Neuron (in vitro differentiated cells): ENCODE measurements around the gene HIGD1A.

Source experiments
- H2AFZ ChIP-seq: one replicate; pipeline ENCODE4 v1.6.1; 2013; ENCODE audit warnings: low read depth, mild to moderate bottlenecking, inconsistent platforms, low read length, moderate library complexity
- H3K27me3 ChIP-seq: one replicate; pipeline ENCODE4 v1.6.1; 2013; ENCODE audit warnings: low read length; ENCODE audit not compliant: insufficient read depth
- H3K36me3 ChIP-seq: one replicate; pipeline ENCODE4 v1.6.1; 2013; ENCODE audit warnings: low read length; ENCODE audit not compliant: insufficient read depth
- H3K4me1 ChIP-seq: one replicate; pipeline ENCODE4 v1.6.1; 2013; ENCODE audit warnings: low read length; ENCODE audit not compliant: insufficient read depth
- H3K4me3 ChIP-seq: 2 replicates; pipeline ENCODE4 v1.5.1; 2013; ENCODE audit warnings: mild to moderate bottlenecking, low read length, moderate library complexity
- H3K9me3 ChIP-seq: one replicate; pipeline ENCODE4 v1.6.1; 2013; ENCODE audit warnings: low read length

HIGD1A gene

GRCh38 chr3:42752961-42753360, 51.3 kb downstream of the HIGD1A start:
- no peaks in the 10 kb centered on the region for H3K36me3 ChIP-seq
- H3K27me3 ChIP-seq, result no peaks in the 10 kb centered on the region
- no peak overlapping the region for H3K4me3 ChIP-seq
- H2AFZ ChIP-seq, result no peak overlapping the region
- no peaks in the 10 kb centered on the region for H3K4me1 ChIP-seq
- H3K9me3 ChIP-seq, result no peaks in the 10 kb centered on the region

- H3K4me1 ChIP-seq, result no peaks in the 10 kb centered on the region
- no peak overlapping the region for H2AFZ ChIP-seq
- no peak overlapping the region for H3K4me3 ChIP-seq
- H3K36me3 ChIP-seq, result no peaks in the 10 kb centered on the region
- H3K9me3 ChIP-seq, result no peaks in the 10 kb centered on the region
- H3K27me3 ChIP-seq, result no peaks in the 10 kb centered on the region
These were observed 51.8 kb downstream of the HIGD1A start for GRCh38 chr3:42752441-42752840.

DNA sequence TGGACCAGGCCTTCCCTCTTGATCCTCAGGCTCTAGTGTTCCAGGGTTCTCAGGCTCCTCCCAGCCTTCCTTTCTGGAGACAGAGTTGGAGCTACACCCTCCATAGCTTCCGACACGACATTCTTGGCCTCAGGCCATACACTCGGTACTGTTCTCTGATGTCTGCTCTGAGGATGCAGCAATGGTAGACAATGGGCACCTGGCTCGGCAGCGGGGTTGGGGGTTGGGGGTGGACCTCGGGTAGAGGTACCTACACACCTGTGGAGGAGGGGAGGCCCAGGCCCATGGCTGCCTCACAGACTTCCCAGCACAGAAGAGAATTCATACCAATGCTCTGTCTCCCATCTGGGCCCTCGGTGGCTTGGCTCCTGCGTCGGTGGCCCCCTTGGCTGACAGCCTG, 52.7 kb downstream of the HIGD1A start:
- Histone ChIP-seq H3K4me3 (no peak overlapping the region), H2AFZ (no peak overlapping the region), H3K36me3 (no peaks in the 10 kb centered on the region), H3K4me1 (no peaks in the 10 kb centered on the region), H3K27me3 (no peaks in the 10 kb centered on the region), H3K9me3 (no peaks in the 10 kb centered on the region)

- no peak overlapping the region for H2AFZ ChIP-seq
- H3K36me3 ChIP-seq, result no peaks in the 10 kb centered on the region
- no peaks in the 10 kb centered on the region for H3K4me1 ChIP-seq
- H3K27me3 ChIP-seq, result no peaks in the 10 kb centered on the region
- no peak overlapping the region for H3K4me3 ChIP-seq
- H3K9me3 ChIP-seq, result no peaks in the 10 kb centered on the region
These were observed 53.5 kb downstream of the HIGD1A start for GRCh38 chr3:42750834-42751233.

- Histone ChIP-seq H3K27me3 (no peaks in the 10 kb centered on the region), H3K4me1 (no peaks in the 10 kb centered on the region), H3K9me3 (no peaks in the 10 kb centered on the region), H3K4me3 (no peak overlapping the region), H3K36me3 (no peaks in the 10 kb centered on the region), H2AFZ (no peak overlapping the region)
These were observed 54.5 kb downstream of the HIGD1A start for GRCh38 chr3:42749753-42750231.

- Histone ChIP-seq H3K4me1 (no peaks in the 10 kb centered on the region), H3K27me3 (no peaks in the 10 kb centered on the region), H2AFZ (no peak overlapping the region), H3K36me3 (no peaks in the 10 kb centered on the region), H3K4me3 (no peak overlapping the region), H3K9me3 (no peaks in the 10 kb centered on the region)
These were observed 55.1 kb downstream of the HIGD1A start for GRCh38 chr3:42749025-42749752.

DNA sequence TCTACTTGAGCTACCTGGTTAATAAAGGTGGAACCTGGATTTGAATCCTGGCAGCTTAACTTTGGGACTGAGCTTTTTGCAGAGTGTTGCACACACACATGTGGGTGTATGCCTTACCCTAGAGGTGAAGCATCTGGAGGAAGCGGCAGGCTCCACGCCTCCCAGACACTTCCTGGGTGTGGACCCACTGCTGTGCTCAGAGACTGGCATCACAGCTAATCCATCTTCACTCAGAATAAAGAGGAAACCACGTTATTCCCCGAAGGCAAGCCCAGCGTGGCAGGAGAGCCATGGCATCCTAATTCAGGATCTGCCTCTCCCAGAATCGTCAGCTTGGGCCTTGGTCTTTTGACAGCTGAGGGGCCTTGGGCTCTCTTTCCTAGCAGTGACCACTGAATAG, 56.7 kb downstream of the HIGD1A start:
- Histone ChIP-seq H2AFZ (no peak overlapping the region), H3K27me3 (no peaks in the 10 kb centered on the region), H3K9me3 (no peaks in the 10 kb centered on the region), H3K4me3 (no peak overlapping the region), H3K4me1 (no peaks in the 10 kb centered on the region), H3K36me3 (no peaks in the 10 kb centered on the region)

- no peaks in the 10 kb centered on the region for H3K36me3 ChIP-seq
- no peak overlapping the region for H3K4me3 ChIP-seq
- no peaks in the 10 kb centered on the region for H3K4me1 ChIP-seq
- no peaks in the 10 kb centered on the region for H3K27me3 ChIP-seq
- no peak overlapping the region for H2AFZ ChIP-seq
- H3K9me3 ChIP-seq, result no peaks in the 10 kb centered on the region
These were observed 57.5 kb downstream of the HIGD1A start for GRCh38 chr3:42746455-42747450.

DNA sequence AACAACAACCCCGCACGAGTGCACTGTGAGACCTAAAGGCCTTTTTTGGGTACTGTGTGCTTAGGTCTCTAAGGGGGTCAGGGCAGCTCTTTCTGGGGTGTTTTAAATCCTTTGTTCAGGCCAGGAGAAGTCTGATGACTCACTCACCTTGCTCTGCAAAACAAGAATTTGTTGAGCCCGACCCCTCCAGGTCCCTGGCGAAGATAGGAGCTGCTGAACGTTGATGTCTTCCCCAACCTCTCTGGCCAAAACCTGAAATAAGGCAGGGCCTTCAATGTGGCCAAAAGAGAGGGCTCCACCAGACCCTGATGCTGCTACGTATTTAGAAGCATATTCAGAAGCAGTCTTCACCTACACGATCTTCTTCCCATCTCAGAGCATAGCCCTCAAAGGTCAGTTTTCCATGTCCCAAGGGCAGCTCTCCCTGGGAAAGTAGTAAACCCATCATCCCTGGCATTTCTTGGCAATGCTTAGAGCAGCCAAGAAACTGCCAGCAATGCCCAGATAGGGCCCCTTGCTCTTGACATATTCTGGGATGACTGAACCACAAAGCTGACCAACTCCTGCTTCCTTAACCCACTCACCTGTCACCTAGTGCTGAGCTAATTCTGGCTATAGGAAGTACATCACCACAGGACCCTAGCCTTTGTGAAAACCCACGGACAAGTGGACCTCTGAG, 58.4 kb downstream of the HIGD1A start:
- Histone ChIP-seq H2AFZ (no peak overlapping the region), H3K4me1 (no peaks in the 10 kb centered on the region), H3K4me3 (no peak overlapping the region), H3K9me3 (no peaks in the 10 kb centered on the region), H3K27me3 (no peaks in the 10 kb centered on the region), H3K36me3 (no peaks in the 10 kb centered on the region)

DNA sequence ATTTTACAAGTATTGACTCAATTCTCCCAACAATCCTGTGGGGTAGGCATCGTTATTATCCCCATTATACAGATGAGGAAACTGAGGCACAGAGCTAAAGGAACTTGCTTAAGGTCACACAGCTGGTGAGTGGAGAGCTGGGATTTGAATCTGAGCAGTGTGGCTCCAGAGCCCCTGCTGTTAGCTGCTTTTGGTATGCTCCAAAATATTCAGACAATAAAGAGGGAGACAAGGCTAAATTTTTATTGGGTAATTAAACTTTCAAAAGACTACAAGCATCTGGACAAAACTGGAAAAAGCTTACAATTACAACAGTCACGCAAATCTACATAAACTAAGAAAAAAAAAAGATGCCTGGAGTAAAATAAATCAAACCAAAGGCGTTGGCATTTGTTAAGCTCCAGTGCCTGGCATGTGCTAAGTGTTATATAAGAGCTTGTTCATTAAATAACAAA, 59.0 kb downstream of the HIGD1A start:
- H3K9me3 ChIP-seq, result no peaks in the 10 kb centered on the region
- H2AFZ ChIP-seq, result no peak overlapping the region
- H3K36me3 ChIP-seq, result no peaks in the 10 kb centered on the region
- no peaks in the 10 kb centered on the region for H3K27me3 ChIP-seq
- H3K4me3 ChIP-seq, result no peak overlapping the region
- no peaks in the 10 kb centered on the region for H3K4me1 ChIP-seq

DNA sequence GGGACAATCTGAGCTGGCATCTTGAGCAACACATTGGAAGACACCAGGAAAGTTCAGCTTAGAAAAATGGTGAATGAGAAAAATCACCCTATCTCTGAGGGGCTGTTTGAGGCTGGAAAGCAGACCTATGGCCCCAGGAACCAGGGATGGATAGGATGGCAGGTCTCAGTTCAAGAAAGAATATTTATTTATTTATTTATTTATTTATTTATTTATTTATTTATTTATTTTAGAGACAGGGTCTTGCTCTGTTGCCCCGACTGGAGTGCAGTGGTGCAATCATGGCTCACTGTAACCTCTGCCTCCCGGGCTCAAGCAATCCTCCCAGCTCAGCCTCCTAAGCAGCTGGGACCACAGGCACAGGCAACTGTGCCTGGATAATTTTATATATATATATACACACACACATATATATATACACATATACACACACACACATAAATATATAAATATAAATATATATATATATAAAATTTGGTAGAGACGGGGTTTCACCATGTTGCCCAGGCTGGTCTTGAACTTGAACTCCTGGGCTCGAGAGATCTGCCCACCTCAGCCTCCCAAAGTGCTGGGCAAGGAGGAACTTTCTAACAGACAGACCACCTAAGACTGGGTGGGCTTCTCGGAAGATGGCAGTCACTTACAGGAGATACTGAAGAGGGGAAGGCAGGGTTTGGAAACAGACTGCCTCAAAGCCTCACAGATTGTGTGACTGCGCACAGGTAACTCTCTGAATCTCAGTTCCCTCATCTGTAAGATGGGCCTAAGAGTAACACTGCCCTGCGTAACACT, 60.9 kb downstream of the HIGD1A start:
- no peak overlapping the region for H3K4me3 ChIP-seq
- no peaks in the 10 kb centered on the region for H3K9me3 ChIP-seq
- no peaks in the 10 kb centered on the region for H3K4me1 ChIP-seq
- no peaks in the 10 kb centered on the region for H3K27me3 ChIP-seq
- no peak overlapping the region for H2AFZ ChIP-seq
- H3K36me3 ChIP-seq, result no peaks in the 10 kb centered on the region

DNA sequence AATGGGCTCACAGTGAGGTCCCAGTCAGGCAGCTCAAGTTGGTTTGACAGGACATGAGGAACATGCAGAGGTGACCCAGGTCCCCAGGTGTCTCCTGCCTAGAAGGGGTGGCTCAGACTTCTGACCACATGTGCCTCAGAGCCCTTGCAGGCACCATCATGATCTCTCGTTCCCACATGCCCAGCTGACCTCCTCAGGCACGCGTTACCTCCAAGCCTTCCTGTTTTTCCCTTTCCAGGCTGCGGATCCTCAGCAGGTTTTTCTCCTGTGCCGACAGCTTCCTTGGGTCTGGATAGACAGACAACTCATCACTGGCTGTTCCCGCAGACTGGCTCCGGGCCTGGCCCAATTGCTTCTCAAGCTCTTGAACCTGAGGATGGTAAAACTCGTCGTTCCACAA, 61.6 kb downstream of the HIGD1A start:
- no peak overlapping the region for H3K4me3 ChIP-seq
- H3K4me1 ChIP-seq, result no peaks in the 10 kb centered on the region

More for the DNA sequence above, 61.6 kb downstream of the HIGD1A start:
- Histone ChIP-seq H3K36me3 (no peaks in the 10 kb centered on the region), H2AFZ (no peak overlapping the region), H3K9me3 (no peaks in the 10 kb centered on the region), H3K27me3 (no peaks in the 10 kb centered on the region)
